ENCODE results near the gene SYT11.
"Not testable (repeated sequence)": the region's sequence is repeated elsewhere in the genome, so short reads cannot be mapped to it uniquely, and the experiment has no call there.

Gene SYT11

DNA sequence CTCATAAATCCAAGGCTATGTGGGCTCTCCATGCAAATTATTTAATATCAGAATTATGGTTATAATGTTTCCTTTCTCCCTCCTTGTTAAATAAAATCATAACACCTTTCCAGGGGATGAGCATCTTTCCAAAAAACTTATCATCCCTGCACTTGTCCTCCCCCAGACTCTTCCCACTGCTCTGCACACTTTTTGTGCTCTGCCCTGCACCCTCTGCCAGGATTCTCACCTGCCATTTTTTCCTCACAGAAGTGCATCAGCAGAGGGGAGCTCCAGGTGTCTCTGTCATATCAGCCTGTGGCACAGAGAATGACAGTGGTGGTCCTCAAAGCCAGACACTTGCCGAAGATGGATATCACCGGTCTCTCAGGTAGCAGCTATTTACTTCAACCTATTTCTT is 20.9 kb downstream of the SYT11 start:
- TF ChIP-seq GATA1 (IDR thresholded peaks at IDR 0.05; ENCODE audit: low read depth, low read length) = no peak
- TF ChIP-seq POLR2A (IDR thresholded peaks at IDR 0.05; ENCODE audit: low read length) = no peak
- no peak for DNase-seq

DNA sequence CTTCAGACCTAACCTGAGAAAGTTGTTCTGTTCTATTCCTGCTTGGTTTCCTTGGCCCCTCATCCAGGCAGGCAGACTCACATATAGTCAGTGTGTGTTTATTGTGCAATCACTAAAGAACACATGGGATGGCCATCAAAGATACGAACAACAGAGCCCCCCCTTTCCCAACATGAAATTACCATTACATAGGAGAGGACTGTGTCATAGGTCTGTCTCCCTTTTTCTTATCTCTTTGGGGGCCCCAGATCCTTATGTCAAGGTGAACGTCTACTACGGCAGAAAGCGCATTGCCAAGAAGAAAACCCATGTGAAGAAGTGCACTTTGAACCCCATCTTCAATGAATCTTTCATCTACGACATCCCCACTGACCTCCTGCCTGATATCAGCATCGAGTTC is 21.6 kb downstream of the SYT11 start:
- no peak for DNase-seq
- TF ChIP-seq GATA1 (IDR thresholded peaks at IDR 0.05; ENCODE audit: low read depth, low read length) = no peak
- no peak for TF ChIP-seq POLR2A (IDR thresholded peaks at IDR 0.05; ENCODE audit: low read length)

DNA sequence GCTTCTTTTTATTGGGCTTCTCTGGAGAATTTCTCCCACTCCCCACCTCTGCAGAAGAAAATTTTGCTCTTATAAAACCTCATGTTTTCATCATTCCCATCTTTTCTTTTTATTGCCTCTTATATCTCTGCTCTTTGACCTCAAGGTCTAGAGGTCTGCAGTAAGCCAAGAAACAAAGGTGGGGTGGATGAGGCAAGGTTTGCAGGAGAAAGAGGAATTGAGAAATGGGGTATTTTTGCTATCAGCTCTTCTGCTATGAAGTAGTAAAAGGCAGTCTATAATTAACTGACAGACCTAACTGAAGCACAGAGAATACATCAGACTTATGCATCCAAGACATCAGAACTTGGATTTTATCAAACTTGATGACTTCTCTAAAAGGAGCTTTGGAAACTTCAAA is 22.9 kb downstream of the SYT11 start:
- DNase-seq = no peak
- TF ChIP-seq POLR2A (IDR thresholded peaks at IDR 0.05; ENCODE audit: low read length) (no peak), GATA1 (IDR thresholded peaks at IDR 0.05; ENCODE audit: low read depth, low read length) (no peak)

DNA sequence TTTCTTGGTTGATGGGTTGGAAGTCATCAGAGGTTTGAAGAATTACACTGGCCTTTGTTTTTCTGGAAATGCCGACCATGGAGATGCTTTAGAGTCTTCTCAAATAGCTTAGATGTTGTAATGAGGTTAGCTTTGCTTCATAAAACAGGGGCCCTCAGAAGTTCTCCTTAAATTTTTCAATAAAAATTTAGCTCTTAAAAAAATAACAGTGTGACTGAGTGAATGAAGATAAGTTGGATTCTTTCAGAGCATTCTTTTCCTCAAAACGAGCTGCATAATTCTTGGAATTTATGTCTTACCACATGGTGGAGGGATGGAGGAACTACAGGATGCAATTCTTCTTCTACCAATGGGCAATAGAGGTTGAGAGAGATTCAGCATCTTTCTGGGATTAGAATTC is 23.4 kb downstream of the SYT11 start:
- DNase-seq = no peak
- TF ChIP-seq POLR2A (IDR thresholded peaks at IDR 0.05; ENCODE audit: low read length) = no peak
- no peak for TF ChIP-seq GATA1 (IDR thresholded peaks at IDR 0.05; ENCODE audit: low read depth, low read length)

DNA sequence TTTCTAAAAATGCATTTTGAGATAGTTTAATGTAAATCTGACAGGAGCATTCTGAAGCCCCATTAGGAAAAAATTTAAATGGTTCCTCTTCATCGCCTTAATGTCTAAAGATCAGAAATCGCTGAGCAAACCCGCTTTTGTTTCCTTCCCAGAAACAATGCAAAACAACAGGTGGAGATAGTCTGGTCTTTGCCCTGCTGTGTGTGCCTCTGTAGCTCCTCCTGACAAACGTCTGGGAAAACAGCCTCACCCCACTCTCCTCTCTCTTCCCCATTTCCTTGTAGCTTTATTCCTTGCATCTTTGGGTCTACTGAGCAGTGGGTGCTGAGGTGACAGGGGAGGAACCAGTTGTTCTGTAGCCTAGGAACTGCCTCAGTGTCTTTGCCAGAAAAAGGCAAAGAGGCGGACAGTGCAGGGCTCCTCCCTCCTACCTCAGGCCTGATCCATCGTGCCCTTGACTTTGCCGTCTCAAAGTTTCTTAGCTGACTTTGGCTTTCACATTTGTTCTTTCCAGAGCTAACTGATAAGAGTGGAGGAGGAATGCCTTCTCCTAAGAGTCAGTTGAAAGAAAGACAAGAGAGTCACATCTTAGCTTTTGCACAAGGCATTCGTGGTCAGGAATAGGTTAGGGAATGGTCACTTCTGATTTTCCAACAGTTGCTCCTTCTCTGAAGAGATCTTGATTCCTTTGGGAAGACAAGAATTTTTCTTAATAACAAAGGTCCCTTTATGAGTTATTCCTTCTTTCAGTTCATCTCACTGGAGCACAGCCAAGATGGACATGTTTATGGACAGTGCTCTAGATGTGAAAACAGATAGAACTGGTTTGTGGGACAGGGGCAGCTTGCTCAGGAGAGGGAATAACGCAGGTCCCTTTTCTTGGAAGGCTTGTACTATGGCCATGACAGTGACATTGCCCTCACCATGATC is 24.9 kb downstream of the SYT11 start:
- no peak for DNase-seq
- no peak for TF ChIP-seq POLR2A (IDR thresholded peaks at IDR 0.05; ENCODE audit: low read length)
- no peak for TF ChIP-seq GATA1 (IDR thresholded peaks at IDR 0.05; ENCODE audit: low read depth, low read length)

DNA sequence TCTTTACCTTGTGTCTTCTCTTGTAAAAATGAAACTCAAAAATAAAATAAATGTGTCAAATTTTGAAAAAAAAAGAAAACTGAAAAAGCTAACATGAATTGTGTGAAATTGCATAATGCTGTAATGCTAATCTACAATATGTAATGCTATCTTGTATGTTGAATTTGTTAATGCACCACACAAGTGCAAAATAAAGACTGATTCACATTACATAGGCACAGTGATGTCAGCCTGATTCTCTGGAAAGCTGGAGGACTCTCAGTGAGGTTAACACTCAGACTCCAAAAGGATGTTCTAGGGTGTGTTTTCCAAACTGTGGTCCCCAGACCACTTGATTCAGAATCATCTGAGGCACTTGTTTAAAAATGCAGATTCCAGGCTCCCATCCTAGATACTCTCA is 25.6 kb downstream of the SYT11 start:
- TF ChIP-seq GATA1 (IDR thresholded peaks at IDR 0.05; ENCODE audit: low read depth, low read length) = no peak
- DNase-seq = no peak

DNA sequence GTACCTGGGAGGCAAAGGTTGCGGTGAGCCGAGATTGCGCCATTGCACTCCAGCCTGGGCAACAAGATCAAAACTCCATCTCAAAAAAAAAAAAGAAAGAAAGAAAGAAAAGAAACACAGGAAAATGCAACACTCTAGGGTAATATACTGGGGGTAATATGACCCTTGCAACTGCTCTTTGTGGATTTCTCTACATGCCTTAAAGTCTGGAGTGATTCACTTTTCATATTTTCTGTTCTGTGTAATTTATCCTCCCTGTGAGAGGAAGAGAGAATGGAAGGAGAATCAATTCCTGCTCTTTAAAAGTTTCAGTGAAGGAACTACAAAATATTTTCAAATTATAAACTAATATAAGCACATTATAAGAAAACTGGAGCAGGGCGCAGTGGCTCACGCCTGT is 29.1 kb downstream of the SYT11 start:
- DNase-seq = no peak
- TF ChIP-seq GATA1 (IDR thresholded peaks at IDR 0.05; ENCODE audit: low read depth, low read length) (no peak), POLR2A (IDR thresholded peaks at IDR 0.05; ENCODE audit: low read length) (no peak)

DNA sequence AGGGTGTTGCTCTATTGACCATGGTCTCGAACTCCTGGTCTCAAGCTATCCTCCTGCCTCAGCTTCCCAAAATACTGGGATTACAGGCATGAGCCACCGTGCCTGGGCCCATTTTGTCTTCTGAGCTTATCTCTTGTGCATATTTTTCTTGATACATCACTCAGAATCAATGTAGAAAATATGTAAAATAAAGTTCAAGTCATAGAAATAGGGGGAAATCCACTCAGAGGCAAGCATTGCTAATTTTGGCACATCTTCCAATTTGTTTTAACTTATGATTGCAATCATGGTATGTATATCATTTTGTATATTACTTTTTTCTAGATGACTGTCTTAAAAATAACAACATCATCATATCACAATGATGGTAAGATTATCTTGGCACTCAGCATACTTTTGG is 30.2 kb downstream of the SYT11 start:
- no peak for DNase-seq
- no peak for TF ChIP-seq POLR2A (IDR thresholded peaks at IDR 0.05; ENCODE audit: low read length)
- no peak for TF ChIP-seq GATA1 (IDR thresholded peaks at IDR 0.05; ENCODE audit: low read depth, low read length)

DNA sequence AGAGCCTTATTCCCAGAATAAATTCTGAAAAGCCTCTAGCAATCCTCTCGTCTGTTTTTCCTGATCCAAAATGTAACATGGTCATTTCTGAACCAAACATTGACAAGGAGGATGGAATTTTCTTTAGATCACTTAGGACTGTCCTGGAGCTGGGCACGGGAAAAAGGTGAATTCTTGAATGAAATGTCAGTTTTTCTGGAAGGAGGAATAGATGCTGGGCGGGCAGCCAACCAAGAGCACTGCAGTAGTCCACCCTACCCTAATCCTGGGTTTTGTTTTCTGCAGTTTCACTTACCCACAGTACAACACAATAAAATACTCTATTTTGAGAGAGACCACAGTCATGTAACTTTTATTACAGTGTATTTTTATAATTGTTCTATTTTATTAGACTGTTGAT is 30.9 kb downstream of the SYT11 start:
- DNase-seq = no peak
- TF ChIP-seq GATA1 (IDR thresholded peaks at IDR 0.05; ENCODE audit: low read depth, low read length) = no peak
- no peak for TF ChIP-seq POLR2A (IDR thresholded peaks at IDR 0.05; ENCODE audit: low read length)

DNA sequence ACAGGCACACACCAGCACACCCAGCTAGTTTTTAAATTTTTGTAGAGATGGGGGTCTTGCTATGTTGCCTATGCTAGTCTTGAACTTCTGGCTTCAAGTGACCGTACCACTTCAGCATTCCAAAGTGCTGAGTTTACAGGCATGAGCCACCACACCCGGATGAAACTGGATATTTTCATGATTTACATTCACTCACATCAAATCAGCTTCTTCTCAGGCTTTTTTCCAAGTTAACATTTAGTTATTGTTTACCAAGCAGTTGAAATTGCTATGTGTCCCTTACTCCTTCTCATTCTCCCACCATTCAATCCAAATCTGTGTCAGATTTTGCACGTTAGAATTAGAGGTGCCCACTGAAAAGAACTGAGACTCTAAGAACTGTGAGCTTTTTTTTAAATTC is 33.4 kb downstream of the SYT11 start:
- DNase-seq = no peak

DNA sequence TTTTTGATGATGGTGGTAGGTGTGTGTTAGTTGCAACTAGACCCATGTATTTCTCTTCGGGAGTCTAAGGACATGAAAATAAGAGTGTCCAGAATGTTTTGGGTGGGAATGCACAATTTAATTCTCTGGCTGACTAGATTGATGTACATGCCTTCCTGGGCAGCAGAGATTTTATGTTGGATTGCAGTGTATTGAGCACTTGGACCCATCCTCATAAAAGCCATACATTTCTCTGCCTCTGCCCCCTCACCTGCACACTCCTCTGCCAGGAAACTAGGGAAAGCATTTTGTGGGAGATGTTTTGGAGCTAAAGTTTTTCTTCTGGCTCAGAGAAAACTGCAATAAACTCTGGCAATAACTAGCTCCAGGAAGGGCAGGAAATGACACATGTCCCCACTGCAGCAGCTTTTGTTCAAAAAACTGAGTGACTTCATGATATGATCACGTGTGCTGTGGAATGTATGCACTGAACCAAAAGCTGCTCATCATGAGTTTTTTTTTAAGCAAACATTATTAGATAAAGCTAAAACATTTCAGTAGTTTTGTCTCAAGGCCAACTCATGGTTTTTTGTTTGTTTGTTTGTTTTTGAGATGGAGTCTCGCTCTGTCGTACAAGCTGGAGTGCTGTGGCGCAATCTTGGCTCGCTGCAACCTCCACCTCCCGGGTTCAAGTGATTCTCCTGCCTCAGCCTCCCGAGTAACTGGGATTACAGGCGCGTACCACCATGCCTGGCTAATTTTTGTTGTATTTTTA is 34.2 kb downstream of the SYT11 start:
- DNase-seq = no peak
- TF ChIP-seq POLR2A (IDR thresholded peaks at IDR 0.05; ENCODE audit: low read length) (no peak), GATA1 (IDR thresholded peaks at IDR 0.05; ENCODE audit: low read depth, low read length) (no peak)

More for the DNA sequence above, 33.4 kb downstream of the SYT11 start:
- TF ChIP-seq POLR2A (IDR thresholded peaks at IDR 0.05; ENCODE audit: low read length) = no peak
- no peak for TF ChIP-seq GATA1 (IDR thresholded peaks at IDR 0.05; ENCODE audit: low read depth, low read length)

DNA sequence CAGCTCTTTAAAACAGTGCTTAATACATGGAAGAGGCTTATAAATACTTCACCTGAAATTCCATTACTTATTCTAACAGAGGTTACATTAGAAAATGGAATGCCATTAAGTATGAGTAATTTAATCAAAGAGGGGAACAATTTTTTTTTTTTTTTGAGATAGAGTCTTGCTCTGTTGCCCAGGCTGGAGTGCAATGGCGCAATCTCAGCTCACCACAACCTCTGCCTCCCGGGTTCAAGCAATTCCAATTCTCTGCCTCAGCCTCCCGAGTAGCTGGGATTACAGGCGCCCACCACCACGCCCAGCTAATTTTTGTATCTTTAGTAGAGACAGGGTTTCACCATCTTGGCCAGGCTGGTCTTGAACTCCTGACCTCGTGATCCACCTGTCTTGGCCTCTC is 36.2 kb downstream of the SYT11 start:
- DNase-seq = not testable (repeated sequence)

DNA sequence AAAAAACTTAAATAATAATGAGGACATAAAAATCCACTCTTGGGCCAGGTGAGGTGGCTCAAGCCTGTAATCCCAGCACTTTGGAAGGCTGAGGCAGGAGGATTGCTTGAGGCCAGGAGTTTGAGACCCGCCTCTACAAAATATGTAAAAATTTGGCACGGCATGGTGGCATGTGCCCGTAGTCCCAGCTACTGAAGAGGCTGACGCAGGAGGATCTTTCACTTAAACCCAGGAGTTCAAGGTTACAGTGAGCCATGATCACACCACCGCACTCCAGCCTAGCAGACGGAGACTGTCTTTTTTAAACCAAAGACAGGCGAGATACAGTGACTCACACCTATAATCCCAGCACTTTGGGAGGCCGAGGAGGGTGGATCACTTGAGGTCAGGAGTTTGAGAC is 37.1 kb downstream of the SYT11 start:
- not testable (repeated sequence) for DNase-seq

DNA sequence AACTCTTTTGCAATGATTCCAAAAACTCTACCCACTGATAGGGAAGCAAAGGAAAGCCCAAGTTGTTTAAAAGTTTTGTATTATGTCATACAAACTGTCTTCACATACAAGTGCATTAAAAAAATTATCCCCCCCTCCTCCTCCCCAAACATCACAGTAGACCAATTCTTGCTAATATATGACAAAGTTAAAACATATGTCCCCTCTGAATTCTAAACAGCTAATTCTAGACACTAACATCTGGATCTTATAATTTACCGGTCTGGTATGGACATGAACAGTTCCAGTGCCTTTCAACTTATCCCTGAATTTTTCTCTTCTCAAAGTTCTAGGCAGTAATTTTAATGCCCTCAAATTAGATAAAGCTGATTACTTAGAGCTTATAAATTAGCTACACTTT is 38.4 kb downstream of the SYT11 start:
- DNase-seq = no peak
- TF ChIP-seq GATA1 (IDR thresholded peaks at IDR 0.05; ENCODE audit: low read depth, low read length) = no peak
- no peak for TF ChIP-seq POLR2A (IDR thresholded peaks at IDR 0.05; ENCODE audit: low read length)

DNA sequence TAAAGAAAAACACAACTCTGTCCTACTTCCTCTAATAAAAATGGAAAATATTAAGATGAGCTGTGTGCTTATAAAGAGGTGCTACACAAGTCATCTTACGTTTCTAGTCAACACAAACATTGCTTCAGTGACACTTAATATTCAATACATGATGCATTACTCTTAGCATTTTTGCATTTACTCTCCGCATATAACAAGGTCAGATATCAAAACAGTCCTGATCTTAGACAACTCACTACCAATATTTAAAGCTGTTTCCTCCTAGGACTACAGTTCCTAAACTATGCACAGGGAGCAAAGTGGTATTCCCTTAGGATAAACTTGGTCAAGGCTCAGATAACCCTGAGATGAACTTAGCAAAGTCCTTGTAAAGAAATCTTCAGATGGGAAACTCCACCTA is 39.5 kb downstream of the SYT11 start:
- TF ChIP-seq GATA1 (IDR thresholded peaks at IDR 0.05; ENCODE audit: low read depth, low read length) = no peak
- TF ChIP-seq POLR2A (IDR thresholded peaks at IDR 0.05; ENCODE audit: low read length) = no peak
- no peak for DNase-seq

Measured in erythroblast (primary cell).